ENCODE measurements around the gene RYR2. TPM values are rescaled to one million over a fixed set of nuclear protein-coding genes. Genes with fewer than 3 reads are reported as not detected.
A peak's percentile ranks its signal among the peaks of the same experiment; 100 is the strongest.

Gene RYR2
- total RNA-seq, 1 donor from 2014 or later, result 15.2 TPM

GRCh38 chr1:237050915-237051314 is 8.9 kb downstream of the RYR2 start:
- TF ChIP-seq CTCF (IDR thresholded peaks at IDR 0.05), result no peak
- Histone ChIP-seq H3K36me3 (peaks cover 0 to 2% of the 10 kb centered on the region in 2 donors), H3K9me3 (no peaks in the 10 kb centered on the region), H3K27ac (no peak overlapping the region), H3K4me3 (no peak overlapping the region), H3K4me1 (peaks cover 0 to 4% of the 10 kb centered on the region in 2 donors), H3K27me3 (no peaks in the 10 kb centered on the region)
- intact Hi-C loops (cut with DNase I), result no loop called here
- no peak for DNase-seq (ENCODE audit: low spot score in 2 of 2)

GRCh38 chr1:237054313-237054712 is 12.3 kb downstream of the RYR2 start:
- DNase-seq (ENCODE audit: low spot score in 2 of 2), result no peak
- intact Hi-C loops (cut with DNase I), result no loop called here
- H3K36me3 ChIP-seq, result peaks cover 0 to 4% of the 10 kb centered on the region in 2 donors
- H3K27me3 ChIP-seq, result no peaks in the 10 kb centered on the region
- H3K27ac ChIP-seq, result no peak overlapping the region
- H3K4me1 ChIP-seq, result peaks cover 0 to 2% of the 10 kb centered on the region in 2 donors
- no peaks in the 10 kb centered on the region for H3K9me3 ChIP-seq
- TF ChIP-seq CTCF (IDR thresholded peaks at IDR 0.05), result no peak
- no peak overlapping the region for H3K4me3 ChIP-seq

GRCh38 chr1:237058470-237058869 is 16.5 kb downstream of the RYR2 start:
- no peaks in the 10 kb centered on the region for H3K27me3 ChIP-seq
- no peak for TF ChIP-seq CTCF (IDR thresholded peaks at IDR 0.05)
- H3K36me3 ChIP-seq, result peaks cover 0 to 4% of the 10 kb centered on the region in 2 donors
- H3K4me3 ChIP-seq, result no peak overlapping the region
- H3K4me1 ChIP-seq, result peaks cover 0 to 2% of the 10 kb centered on the region in 2 donors
- DNase-seq (ENCODE audit: low spot score in 2 of 2), result no peak
- intact Hi-C loops (cut with DNase I), result no loop called here
- no peak overlapping the region for H3K27ac ChIP-seq
- peaks cover 0 to 8% of the 10 kb centered on the region in 2 donors for H3K9me3 ChIP-seq

- Histone ChIP-seq H3K27ac (peak overlapping the region; percentile 36 to 40), H3K9me3 (peaks cover 0 to 8% of the 10 kb centered on the region in 2 donors), H3K4me3 (no peak overlapping the region), H3K36me3 (peaks cover 0 to 4% of the 10 kb centered on the region in 2 donors), H3K27me3 (no peaks in the 10 kb centered on the region), H3K4me1 (peaks cover 0 to 2% of the 10 kb centered on the region in 2 donors)
- DNase-seq (ENCODE audit: low spot score in 2 of 2), result no peak
- intact Hi-C loops (cut with DNase I), result no loop called here
- no peak for TF ChIP-seq CTCF (IDR thresholded peaks at IDR 0.05)
Measured at GRCh38 chr1:237059244-237059643, 17.3 kb downstream of the RYR2 start.

GRCh38 chr1:237062976-237063375 is 21.0 kb downstream of the RYR2 start:
- no peak for DNase-seq (ENCODE audit: low spot score in 2 of 2)
- intact Hi-C loops (cut with DNase I), result no loop called here
- Histone ChIP-seq H3K9me3 (peaks cover 0 to 8% of the 10 kb centered on the region in 2 donors), H3K4me1 (peaks cover 0 to 2% of the 10 kb centered on the region in 2 donors), H3K4me3 (no peak overlapping the region), H3K27ac (no peak overlapping the region), H3K27me3 (no peaks in the 10 kb centered on the region), H3K36me3 (no peaks in the 10 kb centered on the region)
- no peak for TF ChIP-seq CTCF (IDR thresholded peaks at IDR 0.05)

- no peak for TF ChIP-seq CTCF (IDR thresholded peaks at IDR 0.05)
Measured at GRCh38 chr1:237065903-237066302, 23.9 kb downstream of the RYR2 start.

More at GRCh38 chr1:237065903-237066302, 23.9 kb downstream of the RYR2 start:
- H3K27me3 ChIP-seq, result no peaks in the 10 kb centered on the region
- no peak overlapping the region for H3K4me3 ChIP-seq
- H3K36me3 ChIP-seq, result no peaks in the 10 kb centered on the region
- no peaks in the 10 kb centered on the region for H3K4me1 ChIP-seq
- no peak for DNase-seq (ENCODE audit: low spot score in 2 of 2)
- peaks cover 0 to 8% of the 10 kb centered on the region in 2 donors for H3K9me3 ChIP-seq
- intact Hi-C loops (cut with DNase I), result no loop called here
- no peak overlapping the region for H3K27ac ChIP-seq
